NCI-H1694 treated with DMSO at 0.1 percent for 48 hours (cell line): ENCODE data around the gene ITGB1BP1.
A peak's percentile ranks its signal among the peaks of the same experiment; 100 is the strongest.
"Not testable (repeated sequence)": the region's sequence is repeated elsewhere in the genome, so short reads cannot be mapped to it uniquely, and the experiment has no call there.

Experiments
- DNase-seq: peaks from one replicate; lab custom pipeline; 2025; lab: John Stamatoyannopoulos, UW

Gene ITGB1BP1

DNA sequence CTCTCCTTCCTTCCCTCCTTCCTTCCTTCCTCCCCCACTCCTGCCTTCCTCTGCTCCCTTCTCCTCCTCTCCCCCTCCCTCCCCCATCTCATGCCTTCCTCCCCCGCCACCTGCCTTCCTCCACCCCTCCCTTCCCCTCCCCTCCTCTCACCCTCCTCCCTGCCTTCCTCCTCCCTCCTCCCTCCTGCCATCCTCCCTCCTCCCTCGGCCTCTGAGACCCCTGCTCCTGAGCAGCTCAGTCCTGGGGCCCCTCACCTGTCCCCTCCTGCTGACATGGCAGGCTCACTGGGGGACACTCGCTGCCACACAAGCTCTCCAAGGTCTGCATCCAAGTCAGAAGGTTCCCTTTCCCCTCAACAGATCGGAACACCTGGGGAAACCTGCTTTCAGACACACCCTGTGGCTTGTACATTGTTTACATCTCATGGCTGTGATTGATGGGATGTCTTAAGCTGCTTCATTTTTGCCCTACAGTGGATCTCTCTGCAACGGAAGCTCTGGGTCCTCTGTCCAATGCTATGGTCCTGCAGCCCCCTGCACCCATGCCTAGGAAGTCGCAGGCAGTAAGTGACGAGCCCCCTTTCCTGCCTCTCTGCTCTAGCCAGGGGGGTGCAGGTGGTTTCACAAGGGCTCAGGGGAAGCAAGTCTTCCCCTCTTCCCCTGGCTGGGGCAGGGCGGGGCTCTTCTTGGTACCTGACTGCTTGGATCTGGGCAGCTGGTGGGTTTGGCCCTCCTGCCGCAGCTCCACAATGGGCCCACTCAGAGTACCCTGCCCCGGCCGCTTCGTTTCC is 22.9 kb downstream of the ITGB1BP1 start:
- no peak for DNase-seq

DNA sequence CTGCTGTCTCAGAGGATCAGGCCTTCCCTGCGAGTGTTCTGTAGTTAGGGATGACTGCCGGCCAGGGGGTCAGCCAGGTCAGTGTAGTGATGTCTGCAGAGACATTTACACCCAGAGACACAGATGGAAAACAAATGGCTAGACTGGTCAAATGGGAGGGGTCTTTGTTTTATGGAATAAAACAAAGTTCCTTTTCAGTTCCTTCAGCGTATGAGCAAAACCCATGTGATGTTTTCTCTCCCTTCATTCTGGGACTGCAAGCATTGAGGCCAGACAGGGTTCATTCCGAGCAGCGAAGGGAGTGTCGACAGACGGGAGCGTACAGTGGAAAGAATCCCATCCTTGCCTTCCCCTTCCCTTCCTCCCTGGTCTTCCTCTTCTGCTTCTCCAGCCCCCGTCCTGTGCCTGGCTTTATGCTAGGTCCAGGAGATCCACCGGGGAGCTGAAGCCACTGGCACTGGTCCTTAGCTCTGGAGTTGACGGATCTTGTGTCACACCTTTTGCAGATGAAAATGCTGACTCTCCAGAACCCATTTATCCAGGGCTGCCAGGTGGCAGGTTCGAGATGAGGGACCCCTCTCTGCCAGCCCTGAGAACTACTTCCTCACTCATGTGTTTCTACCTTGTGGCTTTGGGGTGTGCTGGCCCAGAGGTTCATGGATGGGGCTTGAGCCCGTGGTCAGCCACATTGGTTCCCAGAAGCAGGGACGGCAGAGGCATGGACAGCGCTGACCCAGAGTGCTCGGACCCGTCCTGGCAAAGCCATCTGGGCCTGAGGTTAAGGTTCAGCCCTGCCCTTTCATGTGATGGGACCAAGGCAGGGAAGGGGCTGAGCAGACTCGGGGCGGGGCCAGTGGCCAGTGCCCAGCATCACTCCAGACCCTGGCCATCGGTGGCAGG is 24.2 kb downstream of the ITGB1BP1 start:
- DNase-seq = no peak

DNA sequence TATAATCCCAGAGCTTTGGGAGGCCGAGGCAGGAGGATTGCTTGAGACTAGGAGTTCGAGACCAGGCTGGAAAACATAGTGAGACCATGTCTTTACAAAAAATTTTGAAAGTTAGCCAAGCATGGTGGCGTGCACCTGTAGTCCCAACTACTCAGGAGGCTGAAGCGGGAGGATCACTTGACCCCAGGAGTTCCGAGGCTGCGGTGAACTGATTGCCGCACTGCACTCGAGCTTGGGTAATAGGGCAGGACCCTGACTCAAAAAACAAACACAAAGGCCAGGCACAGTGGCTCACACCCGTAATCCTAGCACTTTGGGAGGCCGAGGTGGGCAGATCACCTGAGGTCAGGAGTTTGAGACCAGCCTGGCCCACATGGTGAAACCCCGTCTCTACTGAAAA is 25.1 kb downstream of the ITGB1BP1 start:
- not testable (repeated sequence) for DNase-seq

DNA sequence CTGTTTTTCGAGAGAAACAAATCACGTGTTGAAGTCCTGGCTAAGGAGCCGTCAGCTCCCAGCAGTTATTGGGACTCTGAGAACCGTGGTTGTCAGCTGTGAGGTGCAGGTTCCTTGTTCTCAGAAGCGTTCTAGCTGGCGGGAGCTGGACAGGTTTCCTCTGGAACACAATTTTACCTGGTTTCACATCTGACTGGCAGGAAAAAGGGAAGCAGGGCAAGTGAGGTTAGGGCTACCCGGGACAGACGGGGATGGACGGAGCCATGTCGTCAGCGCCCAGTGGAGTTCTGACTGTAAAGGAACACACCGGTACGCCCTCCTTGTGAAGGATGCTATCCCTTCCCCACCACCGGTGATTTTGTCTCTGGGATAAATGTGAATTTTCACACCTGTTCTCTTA is 26.1 kb downstream of the ITGB1BP1 start:
- no peak for DNase-seq

DNA sequence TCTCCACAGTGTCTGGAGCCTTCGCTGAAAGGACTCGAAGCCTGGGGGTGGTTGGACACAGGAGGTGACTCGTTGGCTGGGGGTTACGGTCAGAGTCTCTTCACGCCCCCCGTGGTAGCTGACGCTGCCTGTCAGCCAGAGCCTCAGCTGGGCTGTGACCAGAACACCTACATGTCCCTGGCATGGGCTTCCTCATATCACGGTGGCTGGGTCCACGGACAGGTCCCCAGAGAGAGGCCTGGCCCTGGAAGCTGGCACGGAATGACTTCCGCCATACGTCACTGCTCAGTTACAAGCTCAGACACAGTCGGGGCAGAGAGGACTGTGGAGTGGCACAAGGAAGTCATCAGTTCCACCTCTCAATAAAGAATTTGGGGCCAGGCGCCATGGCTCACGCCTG is 28.5 kb downstream of the ITGB1BP1 start:
- no peak for DNase-seq

DNA sequence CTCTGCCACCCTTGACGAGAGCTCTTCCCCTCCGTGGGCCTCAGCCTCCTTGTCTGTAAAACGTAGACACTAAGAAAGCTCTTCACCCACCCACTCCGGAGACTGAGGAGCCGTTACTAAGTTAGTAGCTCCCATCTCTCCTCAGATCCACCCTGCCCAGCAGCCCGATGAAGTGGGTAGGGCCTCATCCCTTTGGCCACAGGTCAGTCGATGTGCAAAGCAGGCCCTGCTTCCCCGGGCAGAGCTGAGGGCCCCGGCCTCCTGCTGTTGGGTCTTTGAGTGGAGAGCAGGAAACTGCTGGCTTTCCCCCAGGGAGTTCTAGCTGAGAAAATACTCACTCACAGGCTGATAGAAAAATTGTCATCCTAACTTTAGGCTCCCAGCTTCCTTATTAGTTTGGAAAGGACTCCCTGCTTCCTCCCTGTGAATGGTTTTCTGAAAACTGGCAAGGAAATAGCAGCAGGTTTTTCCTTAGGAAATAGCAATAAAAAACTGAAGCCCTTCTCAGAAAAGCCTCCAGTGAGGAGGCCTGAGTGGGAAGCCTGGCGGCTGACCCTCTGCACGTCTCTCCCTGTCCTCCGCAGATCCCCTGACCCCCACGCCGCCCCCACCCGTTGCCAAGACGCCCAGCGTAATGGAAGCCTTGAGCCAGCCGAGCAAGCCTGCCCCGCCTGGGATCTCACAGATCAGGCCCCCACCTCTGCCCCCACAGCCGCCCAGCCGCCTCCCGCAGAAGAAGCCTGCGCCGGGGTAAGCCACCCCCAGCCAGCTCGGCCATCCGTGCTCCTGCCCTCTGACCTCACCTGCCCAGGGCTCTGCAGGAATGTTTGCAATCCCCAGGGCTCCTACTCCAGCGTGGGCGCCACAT is 30.2 kb downstream of the ITGB1BP1 start:
- DNase-seq = no peak

DNA sequence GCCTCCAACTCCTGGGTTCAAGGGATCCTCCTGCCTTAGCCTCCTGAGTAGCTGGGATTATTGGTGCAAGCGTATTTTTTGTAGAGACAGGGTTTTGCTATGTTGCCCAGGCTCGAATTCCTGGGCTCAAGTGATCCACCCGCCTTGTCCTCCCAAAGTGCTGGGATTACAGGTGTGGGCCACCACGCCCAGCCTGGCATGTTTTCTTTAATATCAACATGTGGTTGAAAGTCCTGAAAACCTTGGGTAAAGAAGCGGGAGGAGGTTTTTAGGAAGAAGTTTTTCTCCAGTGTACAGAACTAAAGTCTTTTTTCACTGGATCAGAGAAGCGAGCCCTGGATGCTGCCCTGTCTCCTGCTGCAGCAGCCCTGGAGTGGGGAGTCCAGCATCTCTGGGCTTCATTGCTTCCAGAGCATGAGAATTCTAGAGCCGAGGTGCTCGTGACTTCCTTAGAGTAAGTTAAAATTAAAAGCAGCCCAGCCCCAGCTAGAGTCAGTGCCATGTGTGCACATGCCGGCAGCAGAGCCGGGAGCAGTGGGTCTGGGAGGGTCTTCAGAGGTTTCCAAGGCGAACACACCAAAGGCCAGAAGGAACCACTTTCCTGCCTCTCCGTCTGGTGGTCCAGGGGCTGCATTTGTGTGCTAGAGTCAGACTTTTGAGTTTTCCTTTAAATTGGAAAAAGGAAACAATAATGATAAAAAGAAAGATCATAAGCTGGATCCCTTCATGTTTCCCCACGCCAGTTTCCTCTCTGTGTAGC is 31.2 kb downstream of the ITGB1BP1 start:
- no peak for DNase-seq

DNA sequence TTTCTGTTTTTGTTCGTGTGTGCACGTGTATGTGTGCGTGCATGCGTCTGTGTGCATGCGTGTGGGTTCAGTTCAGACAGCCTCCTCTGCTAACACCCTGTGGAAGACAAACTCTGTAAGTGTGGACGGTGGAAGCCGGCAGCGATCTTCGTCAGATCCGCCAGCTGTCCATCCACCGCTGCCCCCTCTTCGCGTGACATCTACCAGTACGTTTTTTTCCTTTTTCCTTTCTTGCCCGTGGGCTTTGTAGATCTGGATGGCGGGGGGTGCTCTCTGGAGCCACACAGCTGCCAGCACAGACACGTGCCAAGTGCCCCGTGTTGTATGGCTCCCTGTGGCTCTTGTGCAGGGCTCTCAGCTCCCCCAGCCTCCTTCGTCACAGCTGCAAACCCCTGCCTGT is 32.3 kb downstream of the ITGB1BP1 start:
- no peak for DNase-seq

DNA sequence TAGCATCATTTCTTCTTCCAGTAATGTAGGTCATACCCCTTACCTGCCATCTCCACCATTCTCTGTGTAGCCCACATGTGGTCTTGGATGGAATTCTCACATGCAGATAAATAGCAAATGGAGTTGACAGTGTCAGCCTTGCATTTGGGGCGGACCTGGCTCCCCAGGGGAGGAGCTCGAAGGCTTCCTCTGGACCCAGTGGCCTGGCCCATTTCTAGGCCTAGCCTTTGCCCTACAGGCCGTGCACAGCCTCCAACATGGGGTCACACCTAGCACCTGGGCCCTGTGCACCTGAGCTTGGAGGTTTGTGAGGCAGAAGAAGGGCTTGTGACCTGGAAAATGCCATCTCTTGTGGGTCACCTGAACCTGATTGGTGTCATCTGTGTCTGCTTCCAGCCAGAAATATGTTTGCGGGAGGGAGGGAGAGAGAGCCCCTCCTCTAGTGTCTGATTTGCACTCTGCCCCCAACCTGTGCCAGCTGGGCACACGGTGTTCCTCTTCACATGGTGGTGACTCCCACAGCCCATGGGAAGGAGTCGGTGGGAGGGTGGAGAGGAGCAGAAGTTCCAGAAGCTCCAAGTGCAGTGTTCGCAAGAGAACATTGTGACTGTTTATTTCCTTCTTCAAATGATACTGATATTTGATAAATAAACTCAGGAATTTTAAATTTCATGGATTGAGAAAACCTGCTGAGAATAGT is 33.0 kb downstream of the ITGB1BP1 start:
- DNase-seq = no peak

DNA sequence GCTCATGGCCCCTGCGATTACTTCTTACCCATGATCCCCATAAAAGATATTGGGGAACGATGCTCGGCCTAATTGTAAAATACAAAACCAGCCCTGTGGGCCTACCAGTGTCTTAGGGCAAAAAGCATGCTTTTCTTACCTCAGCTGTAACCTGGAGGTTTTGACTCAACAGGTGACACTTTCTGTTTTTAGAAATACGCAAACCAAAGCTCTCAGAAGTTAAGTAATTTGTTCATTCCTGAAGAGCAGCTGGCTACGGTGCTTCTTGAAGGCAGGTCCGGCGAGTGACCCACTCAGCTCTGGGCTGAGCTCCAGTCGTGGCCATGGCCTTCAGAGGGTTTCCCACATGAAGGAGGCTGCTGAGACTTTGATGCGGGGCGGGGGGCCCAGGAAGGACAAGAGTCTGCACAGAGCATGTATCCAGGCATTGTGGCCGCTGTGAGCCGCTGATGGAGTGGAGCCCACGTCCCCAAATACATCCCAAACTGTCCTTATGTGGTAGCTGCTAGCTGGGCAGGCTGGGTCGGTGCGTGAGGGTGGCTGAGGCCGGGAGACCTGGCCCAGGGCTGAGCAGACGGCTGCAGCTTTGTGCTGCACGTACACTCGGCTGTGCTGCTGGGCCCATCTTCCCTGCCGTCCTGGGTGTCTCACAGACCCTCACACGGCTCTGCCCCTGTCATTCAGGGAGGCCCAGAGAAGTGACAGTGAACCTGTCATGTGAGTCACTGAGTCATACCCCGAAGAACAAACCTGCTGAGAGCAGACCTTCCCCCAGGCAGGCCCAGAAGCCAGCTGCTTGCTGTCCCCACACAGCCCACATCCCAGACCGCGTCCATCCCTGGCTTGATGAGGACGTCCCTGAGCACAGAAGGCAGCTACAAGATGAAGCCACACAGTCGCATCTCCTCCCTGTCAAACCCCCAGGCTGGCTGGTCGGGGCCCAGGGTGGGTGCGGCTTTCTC is 34.1 kb downstream of the ITGB1BP1 start:
- DNase-seq = no peak

DNA sequence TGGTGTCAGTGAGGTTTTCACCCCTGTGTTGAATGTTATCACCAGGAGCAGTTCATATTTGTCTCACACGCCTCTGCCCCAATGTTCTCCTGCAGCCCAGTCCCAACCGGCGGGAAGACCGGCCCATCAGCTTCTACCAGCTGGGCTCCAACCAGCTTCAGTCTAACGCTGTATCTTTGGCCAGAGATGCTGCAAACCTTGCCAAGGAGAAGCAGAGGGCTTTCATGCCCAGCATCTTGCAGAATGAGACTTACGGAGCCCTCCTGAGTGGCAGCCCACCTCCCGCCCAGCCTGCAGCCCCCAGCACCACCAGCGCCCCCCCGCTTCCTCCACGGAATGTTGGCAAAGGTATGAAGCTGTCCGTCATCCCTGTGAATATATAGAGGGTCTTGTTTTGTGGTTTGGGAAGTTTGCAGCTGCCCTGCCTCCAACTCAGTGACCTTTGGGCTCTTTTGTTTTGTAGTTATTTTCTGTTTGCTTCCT is 35.1 kb downstream of the ITGB1BP1 start:
- DNase-seq = no peak

DNA sequence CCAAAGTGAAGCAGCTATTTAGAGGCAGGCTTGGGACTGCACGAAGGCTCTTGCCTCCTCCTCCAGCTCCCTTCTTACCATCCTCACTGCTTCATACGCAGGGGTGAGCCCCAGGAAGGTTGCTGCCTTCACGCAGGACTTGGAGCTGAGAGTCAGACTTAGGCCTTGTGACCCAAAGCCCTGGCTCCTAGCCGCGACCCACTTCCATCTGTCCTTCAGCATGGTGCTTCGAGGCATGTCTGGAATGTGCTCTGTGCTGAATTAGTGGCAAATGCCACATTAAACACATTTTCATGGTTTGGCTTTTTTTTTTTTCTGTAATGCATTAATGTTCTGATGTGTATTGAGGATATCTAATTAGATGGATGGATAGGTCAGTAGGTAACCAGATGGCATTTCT is 37.5 kb downstream of the ITGB1BP1 start:
- no peak for DNase-seq

DNA sequence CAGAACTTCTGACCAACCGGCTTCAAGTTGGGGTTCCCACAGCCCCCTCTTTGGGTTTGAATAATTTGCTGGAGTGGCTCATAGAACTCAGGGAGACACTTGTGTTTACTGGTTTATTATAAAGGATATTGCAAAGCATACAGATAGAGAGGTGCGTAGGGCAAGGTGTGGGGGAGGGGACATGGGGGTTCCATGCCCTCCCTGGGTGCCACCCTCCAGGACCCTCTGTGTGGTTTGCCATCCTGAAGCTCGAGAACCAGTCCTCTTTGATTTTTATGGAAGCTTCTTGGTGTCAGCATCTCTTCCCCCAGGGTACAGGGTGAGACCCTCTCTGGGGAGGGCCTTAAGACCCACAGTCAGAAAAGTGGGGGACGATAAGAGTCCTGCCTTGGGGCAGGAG is 38.8 kb downstream of the ITGB1BP1 start:
- no peak for DNase-seq

DNA sequence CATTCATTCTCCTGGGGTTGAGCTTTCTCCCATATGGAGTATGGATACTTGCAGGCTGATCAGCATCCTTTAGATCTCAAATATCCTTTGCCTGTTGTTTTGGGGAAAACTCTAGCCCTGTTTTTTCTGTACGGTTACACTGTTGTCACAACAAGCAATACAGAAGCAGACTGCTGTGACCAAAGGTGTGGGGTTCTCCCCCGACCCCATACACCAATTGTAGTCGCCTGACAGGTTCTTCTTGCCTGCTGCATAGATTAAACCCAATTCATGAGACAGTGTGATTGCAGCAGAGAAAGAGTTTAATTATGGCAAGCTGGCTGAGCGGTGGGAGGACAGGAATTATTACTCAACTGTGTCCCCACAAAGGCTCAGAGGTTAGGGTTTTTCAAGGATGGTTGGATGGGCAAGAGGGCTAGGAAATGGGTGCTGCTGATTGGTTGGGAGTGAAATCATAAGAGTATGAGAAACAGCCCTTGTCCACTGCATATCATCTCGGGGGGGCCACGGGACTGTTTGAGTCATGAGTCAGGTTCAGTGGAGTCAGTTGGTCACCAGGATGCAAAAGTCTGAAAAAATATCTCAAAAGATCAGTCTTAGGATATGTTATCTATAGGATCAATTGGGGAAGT is 40.6 kb downstream of the ITGB1BP1 start:
- no peak for DNase-seq

DNA sequence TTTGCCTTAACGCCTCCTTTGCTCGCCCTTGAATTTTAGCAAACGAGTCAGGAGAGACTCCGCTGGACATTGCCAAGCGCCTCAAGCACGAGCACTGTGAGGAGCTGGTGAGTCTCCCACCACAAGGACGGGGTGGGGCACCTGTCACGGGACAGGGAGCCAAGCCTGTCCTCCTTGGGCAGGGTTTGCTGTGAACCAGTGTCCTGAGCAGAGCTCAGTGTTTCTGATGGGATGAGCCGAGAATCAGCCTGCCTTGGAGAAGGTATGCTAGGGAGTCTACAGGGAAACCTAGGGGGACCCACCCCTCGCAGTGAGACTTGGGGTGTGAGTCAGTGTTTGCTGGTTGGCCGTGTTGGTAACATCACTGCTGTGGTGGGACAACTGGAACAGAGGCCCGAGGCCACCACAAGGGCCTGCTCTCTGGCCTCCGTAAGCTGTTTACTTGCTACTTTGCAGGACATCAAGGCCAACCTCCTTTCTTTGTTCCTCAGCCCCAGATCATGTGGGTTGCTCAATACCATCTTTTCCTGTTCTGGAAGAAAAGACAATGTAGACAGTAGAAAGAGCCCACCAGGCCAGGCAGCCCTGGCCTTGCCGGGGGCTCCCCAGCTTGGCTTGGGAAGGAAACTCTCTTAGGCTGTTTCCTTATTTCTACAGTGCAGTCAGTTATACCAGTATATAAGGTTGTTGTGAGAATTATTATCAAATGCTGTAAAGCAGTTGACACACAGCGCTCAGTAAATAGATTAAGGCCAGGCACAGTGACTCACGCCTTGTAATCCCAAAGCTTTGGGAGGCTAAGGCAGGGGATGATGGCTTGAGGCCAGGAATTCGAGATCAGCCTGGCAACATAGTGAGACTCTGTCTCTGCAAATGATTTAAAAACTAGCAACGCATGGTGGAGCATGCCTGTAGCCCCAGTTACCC is 42.4 kb downstream of the ITGB1BP1 start:
- no peak for DNase-seq

DNA sequence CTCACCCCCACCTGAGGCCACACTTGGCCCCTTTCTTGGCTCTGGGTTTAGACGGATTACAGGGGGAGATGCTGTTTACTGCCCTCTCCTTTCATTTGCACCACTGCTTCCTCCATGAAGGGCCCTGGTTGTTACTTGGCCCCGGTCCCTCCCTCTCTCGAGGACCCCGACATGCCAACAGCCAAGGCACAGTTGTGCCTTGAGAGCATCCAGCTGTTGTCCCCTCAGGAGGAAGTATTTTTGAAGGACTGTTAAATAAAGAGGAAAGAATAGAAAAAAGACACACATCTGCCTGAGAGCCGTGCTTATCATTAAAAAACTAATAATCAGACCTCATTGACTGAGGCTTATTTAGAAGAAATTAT is 44.0 kb downstream of the ITGB1BP1 start:
- no peak for DNase-seq

DNA sequence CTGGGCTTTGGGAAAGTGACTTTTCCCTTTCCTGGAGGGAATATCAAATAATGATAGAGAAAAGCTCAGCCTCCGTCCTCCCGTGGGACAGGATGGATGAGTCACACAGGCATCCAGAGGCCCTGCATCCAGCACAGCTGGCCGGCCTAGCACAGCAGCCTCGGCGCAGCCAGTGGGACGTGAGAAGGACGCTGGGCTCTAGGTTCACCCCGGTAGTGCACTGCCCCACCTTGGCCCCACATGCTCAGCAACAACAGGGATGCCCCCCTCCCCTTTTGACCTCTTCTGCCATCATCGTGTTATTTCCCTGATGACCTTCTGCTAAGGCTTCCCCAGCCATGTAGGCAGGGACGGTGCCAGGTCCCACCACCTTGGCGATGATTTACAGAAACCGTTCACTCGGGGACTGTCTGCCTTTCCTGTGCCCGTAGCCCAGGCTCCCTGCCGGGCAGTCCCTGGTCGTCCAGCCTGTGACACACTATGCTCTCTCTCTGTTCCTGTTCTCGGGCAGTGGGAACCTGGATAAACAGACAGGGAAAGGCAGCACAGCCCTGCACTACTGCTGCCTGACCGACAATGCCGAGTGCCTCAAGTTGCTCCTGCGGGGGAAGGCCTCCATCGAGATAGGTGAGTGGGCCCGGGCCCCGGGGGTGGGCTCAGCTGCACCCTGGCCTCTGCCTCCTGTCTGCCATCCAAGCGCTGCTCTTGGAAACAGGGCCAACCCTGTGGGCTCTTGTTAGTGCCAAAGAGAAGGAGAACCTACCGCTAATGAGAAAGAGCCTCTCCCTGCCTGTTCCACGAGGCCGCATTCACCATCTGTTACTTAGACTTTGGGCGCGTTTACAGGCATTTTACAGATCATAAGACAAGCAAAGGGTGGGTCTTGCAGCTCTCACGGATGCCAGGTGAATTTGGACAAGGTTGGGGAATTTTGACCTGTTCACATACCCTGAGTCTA is 44.6 kb downstream of the ITGB1BP1 start:
- DNase-seq = peak; percentile 99
